GM12874 (cell line): ENCODE results near the gene RAPGEF2.

Experiments used
- CTCF ChIP-seq: IDR thresholded peaks from 2 replicates; pipeline ENCODE4 v1.5.1; 2011; ENCODE audit warnings: low read depth, mild to moderate bottlenecking, control low read depth, low read length, moderate library complexity; ENCODE audit not compliant: insufficient read depth

The RAPGEF2 gene

GRCh38 chr4:159104694-159105414, 2.0 kb downstream of the RAPGEF2 start:
- TF ChIP-seq CTCF, result no peak

GRCh38 chr4:159105761-159106243, 2.9 kb downstream of the RAPGEF2 start:
- no peak for TF ChIP-seq CTCF

GRCh38 chr4:159106636-159107035, 3.8 kb downstream of the RAPGEF2 start:
- no peak for TF ChIP-seq CTCF

GRCh38 chr4:159107203-159107925, 4.5 kb downstream of the RAPGEF2 start:
- TF ChIP-seq CTCF, result no peak

GRCh38 chr4:159108124-159108523, 5.2 kb downstream of the RAPGEF2 start:
- no peak for TF ChIP-seq CTCF

- no peak for TF ChIP-seq CTCF
These were observed 8.1 kb downstream of the RAPGEF2 start for GRCh38 chr4:159110961-159111360.

- no peak for TF ChIP-seq CTCF
These were observed 8.5 kb downstream of the RAPGEF2 start for GRCh38 chr4:159111416-159111815.
